ENCODE data around the gene MYO5C.
A peak's percentile ranks its signal among the peaks of the same experiment; 100 is the strongest.

The MYO5C gene

DNA sequence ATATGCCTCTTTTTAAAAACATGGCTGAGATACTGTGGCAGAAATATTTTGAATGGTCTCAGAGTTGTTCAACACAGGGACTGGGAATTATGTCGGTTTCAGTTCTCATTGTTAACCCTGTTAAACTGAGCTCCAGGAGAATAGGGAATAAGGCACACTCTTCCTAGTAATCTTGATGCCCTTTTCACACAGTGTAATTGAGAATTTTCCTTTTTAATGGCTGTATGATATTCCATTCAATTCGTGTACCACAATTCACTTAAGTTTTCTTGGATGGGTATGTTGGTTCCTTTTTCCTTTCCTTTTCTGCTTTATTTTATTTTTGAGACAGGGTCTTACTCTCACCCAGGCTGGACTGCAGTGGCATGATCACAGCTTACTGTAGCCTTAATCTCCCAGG, 149.3 kb downstream of the MYO5C start:
- DNase-seq (ENCODE audit: low read depth) = no peak
- H3K4me3 ChIP-seq (ENCODE audit: low read length) = no peak overlapping the region
- TF ChIP-seq, protein P1, sequence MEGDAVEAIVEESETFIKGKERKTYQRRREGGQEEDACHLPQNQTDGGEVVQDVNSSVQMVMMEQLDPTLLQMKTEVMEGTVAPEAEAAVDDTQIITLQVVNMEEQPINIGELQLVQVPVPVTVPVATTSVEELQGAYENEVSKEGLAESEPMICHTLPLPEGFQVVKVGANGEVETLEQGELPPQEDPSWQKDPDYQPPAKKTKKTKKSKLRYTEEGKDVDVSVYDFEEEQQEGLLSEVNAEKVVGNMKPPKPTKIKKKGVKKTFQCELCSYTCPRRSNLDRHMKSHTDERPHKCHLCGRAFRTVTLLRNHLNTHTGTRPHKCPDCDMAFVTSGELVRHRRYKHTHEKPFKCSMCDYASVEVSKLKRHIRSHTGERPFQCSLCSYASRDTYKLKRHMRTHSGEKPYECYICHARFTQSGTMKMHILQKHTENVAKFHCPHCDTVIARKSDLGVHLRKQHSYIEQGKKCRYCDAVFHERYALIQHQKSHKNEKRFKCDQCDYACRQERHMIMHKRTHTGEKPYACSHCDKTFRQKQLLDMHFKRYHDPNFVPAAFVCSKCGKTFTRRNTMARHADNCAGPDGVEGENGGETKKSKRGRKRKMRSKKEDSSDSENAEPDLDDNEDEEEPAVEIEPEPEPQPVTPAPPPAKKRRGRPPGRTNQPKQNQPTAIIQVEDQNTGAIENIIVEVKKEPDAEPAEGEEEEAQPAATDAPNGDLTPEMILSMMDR (IDR thresholded peaks at IDR 0.05; ENCODE audit: insufficient read depth, low read depth, low read length, missing control alignments) = no peak

DNA sequence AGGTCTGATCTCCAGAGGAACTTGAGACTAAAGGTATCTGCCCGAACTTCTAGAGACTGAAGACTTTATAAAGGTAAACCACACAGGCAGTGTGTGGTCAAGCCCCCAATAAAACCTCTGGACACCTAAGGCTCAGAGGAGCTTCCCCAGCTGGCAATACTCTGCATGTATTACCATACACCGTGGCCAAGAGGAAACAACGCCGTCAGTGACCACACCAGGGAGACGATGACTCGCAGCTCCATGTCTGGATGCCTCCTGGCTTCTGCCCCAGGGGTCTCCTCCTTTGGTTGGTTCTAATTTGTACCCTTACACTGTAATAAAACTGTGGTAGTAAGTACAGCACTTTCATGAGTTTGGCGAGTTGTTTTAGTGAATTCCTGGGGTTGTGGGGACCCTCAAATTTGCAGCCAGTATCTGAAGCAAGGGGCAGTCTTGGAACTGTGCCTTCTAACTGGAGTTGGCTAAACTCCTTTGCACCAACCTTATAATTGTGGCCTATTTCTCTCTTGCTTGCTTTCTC, 150.9 kb downstream of the MYO5C start:
- no peak overlapping the region for H3K4me3 ChIP-seq (ENCODE audit: low read length)
- TF ChIP-seq, protein P1 (IDR thresholded peaks at IDR 0.05; ENCODE audit: insufficient read depth, low read depth, low read length, missing control alignments) = no peak
- DNase-seq (ENCODE audit: low read depth) = peak; percentile 55

DNA sequence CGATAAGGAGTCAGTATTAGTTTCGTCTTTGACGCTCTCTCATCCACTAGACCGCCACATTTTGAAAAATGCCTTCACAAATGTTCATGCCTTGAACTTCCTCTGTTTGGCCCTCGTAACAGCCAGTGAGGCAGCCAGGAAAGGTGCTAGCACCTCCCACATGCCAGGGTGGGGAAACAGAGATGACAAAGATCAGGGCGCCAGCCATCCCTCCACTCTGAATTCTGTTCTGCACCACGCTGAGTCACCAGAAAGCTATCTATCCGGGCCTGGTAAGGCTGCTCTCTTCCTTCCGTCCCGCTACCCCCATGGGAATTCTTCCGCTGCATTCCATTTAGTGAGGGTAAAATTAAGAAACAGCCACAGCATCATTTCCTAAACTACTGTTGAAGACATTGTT, 151.7 kb downstream of the MYO5C start:
- H3K4me3 ChIP-seq (ENCODE audit: low read length) = no peak overlapping the region
- peak; percentile 80 for DNase-seq (ENCODE audit: low read depth)
- TF ChIP-seq, protein P1 (IDR thresholded peaks at IDR 0.05; ENCODE audit: insufficient read depth, low read depth, low read length, missing control alignments) = no peak

Data from epithelial cell of esophagus (primary cell).